Fibroblast of skin of left quadriceps (primary cell): ENCODE measurements around the gene CD164.
"Not testable (repeated sequence)": the region's sequence is repeated elsewhere in the genome, so short reads cannot be mapped to it uniquely, and the experiment has no call there.

Source experiments
- DNase-seq, 2 experiments: peaks; one replicate each; pipeline ENCODE4 v3.0.0-alpha.2; 2013; ENCODE audit warnings: low read depth in 2 of 2

CD164 gene

GRCh38 chr6:109342911-109343310, 39.4 kb downstream of the CD164 start:
- no peak for DNase-seq

DNA sequence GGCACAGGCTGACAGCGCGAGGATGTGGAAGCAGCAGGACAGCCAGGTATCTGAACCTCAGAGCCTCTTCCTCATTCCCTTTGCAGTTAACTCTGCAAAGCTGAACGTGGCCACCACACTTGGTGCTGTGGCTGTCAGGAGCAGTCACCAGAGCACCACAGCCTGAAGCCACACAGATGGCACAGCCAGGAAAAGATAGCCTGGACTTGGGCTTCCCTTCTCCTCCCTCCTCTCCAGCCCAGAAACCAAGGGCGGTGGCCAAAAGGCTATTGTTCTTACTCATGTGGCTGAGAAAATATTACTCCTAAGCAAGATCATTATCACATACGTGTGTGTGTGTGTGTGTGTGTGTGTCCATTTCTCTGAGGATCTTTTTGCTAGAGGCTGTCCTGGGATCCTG, 39.8 kb downstream of the CD164 start:
- no peak for DNase-seq

DNA sequence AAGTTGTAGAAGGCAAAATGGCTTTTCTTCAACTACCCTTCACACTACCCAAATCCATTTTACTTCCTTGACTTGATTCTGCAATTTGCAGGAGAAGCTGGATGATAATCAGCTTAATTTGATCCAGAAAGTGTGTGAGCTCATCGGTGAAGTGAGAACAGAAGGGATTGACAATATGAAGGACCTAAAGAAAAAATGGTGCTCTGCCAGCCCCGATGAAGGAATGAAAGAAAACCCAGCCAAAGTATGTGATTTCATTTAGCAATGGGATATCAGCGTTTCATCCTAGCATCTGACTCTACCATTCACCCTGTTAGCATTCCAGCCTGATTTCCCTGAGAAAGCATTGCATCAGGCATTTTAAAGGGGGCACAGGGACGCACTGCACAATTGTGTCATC, 41.5 kb downstream of the CD164 start:
- DNase-seq, result no peak

GRCh38 chr6:109339906-109340678, 42.2 kb downstream of the CD164 start:
- no peak for DNase-seq

GRCh38 chr6:109336221-109336961, 45.9 kb downstream of the CD164 start:
- no peak for DNase-seq

- not testable (repeated sequence) for DNase-seq
Observed at GRCh38 chr6:109333870-109334269, 48.4 kb downstream of the CD164 start.

GRCh38 chr6:109332748-109333147, 49.5 kb downstream of the CD164 start:
- no peak for DNase-seq

DNA sequence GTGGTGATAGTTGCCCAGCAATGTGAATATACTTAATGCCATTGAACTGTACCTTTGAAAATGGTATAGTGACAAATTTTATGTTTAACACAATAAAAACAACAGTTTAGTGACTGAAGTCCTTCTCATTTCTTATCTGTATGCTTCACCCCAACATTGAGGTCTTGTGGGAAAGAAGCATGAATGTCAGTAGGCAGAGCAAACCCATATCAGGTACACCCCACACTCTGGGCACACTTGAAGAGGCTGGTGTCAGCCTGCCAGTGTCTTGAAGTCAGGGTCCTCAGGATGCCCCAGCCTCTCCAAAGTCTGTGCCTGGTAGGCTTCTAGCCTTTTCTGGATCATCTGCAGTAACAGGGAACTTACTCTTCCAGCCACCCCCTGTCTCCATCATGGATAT, 51.2 kb downstream of the CD164 start:
- DNase-seq, result no peak

- no peak for DNase-seq
Observed at GRCh38 chr6:109330263-109330662, 52.0 kb downstream of the CD164 start.

DNA sequence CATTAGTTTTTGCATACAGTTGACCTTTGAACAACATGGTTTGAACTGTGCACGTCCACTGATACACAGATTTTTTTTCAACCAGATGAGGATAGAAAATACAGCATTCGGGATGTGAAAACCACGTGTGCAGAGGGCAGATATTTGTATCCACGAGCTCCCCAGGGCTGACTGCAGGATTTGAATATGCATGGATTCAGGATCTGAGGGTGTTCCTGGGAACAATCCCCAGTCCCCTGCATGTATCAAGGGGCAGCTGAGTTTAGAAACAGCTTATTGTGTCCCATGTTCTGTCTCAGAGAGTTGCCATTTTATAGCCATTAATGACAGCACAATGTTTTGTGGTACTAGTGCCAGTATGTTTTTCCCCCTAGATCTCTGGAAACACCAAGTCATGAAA, 53.6 kb downstream of the CD164 start:
- no peak for DNase-seq

DNA sequence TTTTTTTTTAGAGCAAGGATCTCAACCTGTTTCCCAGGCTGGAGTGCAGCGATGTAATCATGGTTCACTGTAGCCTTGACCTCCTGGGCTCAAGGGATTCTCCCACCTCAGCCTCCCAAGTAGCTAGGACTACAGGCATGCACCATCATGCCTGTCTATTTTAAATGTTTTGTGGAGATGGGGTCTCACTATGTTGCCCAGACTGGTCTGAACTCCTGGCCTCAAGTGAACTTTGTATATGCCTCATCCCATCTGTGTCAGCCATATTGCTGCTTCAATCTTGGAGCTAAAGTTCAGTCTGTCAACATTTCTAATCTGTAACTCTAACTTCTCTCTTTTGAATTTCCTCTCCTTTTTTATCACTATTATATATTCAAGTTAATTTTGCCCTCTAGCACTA, 54.3 kb downstream of the CD164 start:
- no peak for DNase-seq

- no peak for DNase-seq
Observed at GRCh38 chr6:109327491-109327890, 54.8 kb downstream of the CD164 start.

GRCh38 chr6:109326351-109326750, 55.9 kb downstream of the CD164 start:
- no peak for DNase-seq

DNA sequence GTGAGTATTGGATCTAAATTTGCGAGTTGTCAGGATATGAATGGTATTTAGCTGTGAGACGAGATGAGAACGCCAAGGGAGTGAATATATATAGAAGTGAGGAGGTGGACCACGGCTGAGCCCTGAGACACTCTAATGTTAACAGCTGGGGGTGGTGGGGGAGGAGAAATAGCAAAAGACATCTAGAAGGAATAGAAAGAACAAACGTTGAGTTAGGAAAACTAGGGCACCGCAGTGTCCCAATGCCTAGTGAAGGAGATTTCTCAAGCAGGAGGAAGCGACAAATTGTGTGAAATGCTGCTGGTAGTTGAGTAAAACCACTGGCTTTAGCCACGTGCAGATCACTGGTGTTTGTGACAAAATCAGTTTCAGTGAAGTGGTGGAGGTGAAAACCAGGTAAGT, 56.9 kb downstream of the CD164 start:
- DNase-seq, result no peak

- DNase-seq, result no peak
Observed at GRCh38 chr6:109323241-109323640, 59.0 kb downstream of the CD164 start.

DNA sequence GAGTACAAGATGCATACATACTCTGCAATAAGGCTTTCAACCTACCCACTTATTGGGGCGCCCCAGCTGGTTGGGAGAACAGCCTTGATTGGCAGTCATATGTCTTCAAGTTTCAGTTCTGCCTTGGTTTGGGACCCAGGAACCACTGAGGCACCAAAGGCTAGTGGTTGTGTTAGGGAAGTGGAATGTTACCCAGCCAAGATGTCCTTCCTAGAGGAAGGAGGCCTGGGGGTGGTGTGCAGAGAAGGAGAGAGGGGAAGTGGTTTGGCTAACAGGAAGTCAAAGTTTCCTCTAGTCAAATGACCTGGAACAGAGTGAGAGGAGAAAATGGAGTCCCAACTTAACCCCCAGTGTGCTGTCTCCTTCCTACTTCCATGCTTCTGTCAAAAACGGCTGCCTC, 59.4 kb downstream of the CD164 start:
- DNase-seq, result no peak

DNA sequence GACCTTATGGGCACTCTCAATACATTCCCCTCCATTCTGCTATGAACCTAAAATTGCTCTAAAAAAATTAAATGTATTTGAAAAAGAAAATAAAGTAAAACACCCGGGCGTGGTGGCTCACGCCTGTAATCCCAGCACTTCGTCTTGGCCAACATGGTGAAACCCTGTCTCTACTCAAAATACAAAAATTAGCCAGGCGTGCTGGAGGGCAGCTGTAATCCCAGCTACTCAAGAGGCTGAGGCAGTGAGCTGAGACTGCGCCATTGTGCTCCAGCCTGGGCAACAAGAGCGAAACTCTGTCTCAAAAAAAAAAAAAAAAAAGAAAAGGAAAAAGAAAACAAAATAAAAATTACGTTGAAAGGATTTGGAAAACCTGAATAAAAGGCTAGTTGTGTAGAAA, 60.5 kb downstream of the CD164 start:
- no peak for DNase-seq

- DNase-seq, result no peak
Observed at GRCh38 chr6:109320072-109320471, 62.2 kb downstream of the CD164 start.

GRCh38 chr6:109318328-109318876, 63.9 kb downstream of the CD164 start:
- no peak for DNase-seq

- DNase-seq, result no peak
Observed at GRCh38 chr6:109316909-109317308, 65.4 kb downstream of the CD164 start.
